Measurements from ENCODE around the gene ADGRG4. TPM values are rescaled to one million over a fixed set of nuclear protein-coding genes. Genes with fewer than 3 reads are reported as not detected.

ADGRG4 gene
- total RNA-seq, 1 donor from 2014 or later: not detected

GRCh38 chrX:136259543-136259942 lies 41.2 kb upstream of the ADGRG4 start:
- H3K36me3 Mint-ChIP-seq (ENCODE audit: low read depth, unreplicated experiment): no peaks in the 10 kb centered on the region
- peaks cover 5% of the 10 kb centered on the region for H3K4me1 Mint-ChIP-seq (ENCODE audit: unreplicated experiment)
- H3K4me3 Mint-ChIP-seq (ENCODE audit: unreplicated experiment): no peak overlapping the region
- no peaks in the 10 kb centered on the region for H3K9me3 Mint-ChIP-seq (ENCODE audit: unreplicated experiment)
- H3K27me3 Mint-ChIP-seq (ENCODE audit: unreplicated experiment): no peaks in the 10 kb centered on the region
- DNase-seq (ENCODE audit: low spot score): no peak
- no peak for TF ChIP-seq CTCF (IDR thresholded peaks at IDR 0.05; ENCODE audit: unreplicated experiment)
- no peak overlapping the region for H3K27ac Mint-ChIP-seq (ENCODE audit: unreplicated experiment)

GRCh38 chrX:136260776-136261175 lies 40.0 kb upstream of the ADGRG4 start:
- DNase-seq (ENCODE audit: low spot score): no peak
- no peaks in the 10 kb centered on the region for H3K27me3 Mint-ChIP-seq (ENCODE audit: unreplicated experiment)
- peaks cover 5% of the 10 kb centered on the region for H3K4me1 Mint-ChIP-seq (ENCODE audit: unreplicated experiment)
- H3K9me3 Mint-ChIP-seq (ENCODE audit: unreplicated experiment): no peaks in the 10 kb centered on the region
- H3K4me3 Mint-ChIP-seq (ENCODE audit: unreplicated experiment): no peak overlapping the region
- no peak overlapping the region for H3K27ac Mint-ChIP-seq (ENCODE audit: unreplicated experiment)
- TF ChIP-seq CTCF (IDR thresholded peaks at IDR 0.05; ENCODE audit: unreplicated experiment): no peak
- H3K36me3 Mint-ChIP-seq (ENCODE audit: low read depth, unreplicated experiment): no peaks in the 10 kb centered on the region

GRCh38 chrX:136261321-136261720 lies 39.4 kb upstream of the ADGRG4 start:
- DNase-seq (ENCODE audit: low spot score): no peak
- Mint-ChIP-seq H3K4me3 (ENCODE audit: unreplicated experiment) (no peak overlapping the region), H3K27ac (ENCODE audit: unreplicated experiment) (no peak overlapping the region), H3K36me3 (ENCODE audit: low read depth, unreplicated experiment) (no peaks in the 10 kb centered on the region), H3K27me3 (ENCODE audit: unreplicated experiment) (no peaks in the 10 kb centered on the region), H3K4me1 (ENCODE audit: unreplicated experiment) (peaks cover 5% of the 10 kb centered on the region), H3K9me3 (ENCODE audit: unreplicated experiment) (no peaks in the 10 kb centered on the region)
- TF ChIP-seq CTCF (IDR thresholded peaks at IDR 0.05; ENCODE audit: unreplicated experiment): no peak

GRCh38 chrX:136262243-136262642 lies 38.5 kb upstream of the ADGRG4 start:
- no peak for DNase-seq (ENCODE audit: low spot score)
- H3K36me3 Mint-ChIP-seq (ENCODE audit: low read depth, unreplicated experiment): no peaks in the 10 kb centered on the region
- H3K27me3 Mint-ChIP-seq (ENCODE audit: unreplicated experiment): no peaks in the 10 kb centered on the region
- no peaks in the 10 kb centered on the region for H3K9me3 Mint-ChIP-seq (ENCODE audit: unreplicated experiment)
- H3K4me1 Mint-ChIP-seq (ENCODE audit: unreplicated experiment): peaks cover 5% of the 10 kb centered on the region
- H3K4me3 Mint-ChIP-seq (ENCODE audit: unreplicated experiment): no peak overlapping the region
- H3K27ac Mint-ChIP-seq (ENCODE audit: unreplicated experiment): no peak overlapping the region
- no peak for TF ChIP-seq CTCF (IDR thresholded peaks at IDR 0.05; ENCODE audit: unreplicated experiment)

GRCh38 chrX:136262812-136263315 lies 37.9 kb upstream of the ADGRG4 start:
- no peak overlapping the region for H3K27ac Mint-ChIP-seq (ENCODE audit: unreplicated experiment)
- no peaks in the 10 kb centered on the region for H3K27me3 Mint-ChIP-seq (ENCODE audit: unreplicated experiment)
- DNase-seq (ENCODE audit: low spot score): no peak
- TF ChIP-seq CTCF (IDR thresholded peaks at IDR 0.05; ENCODE audit: unreplicated experiment): no peak
- H3K36me3 Mint-ChIP-seq (ENCODE audit: low read depth, unreplicated experiment): no peaks in the 10 kb centered on the region
- H3K4me3 Mint-ChIP-seq (ENCODE audit: unreplicated experiment): no peak overlapping the region
- H3K4me1 Mint-ChIP-seq (ENCODE audit: unreplicated experiment): peaks cover 5% of the 10 kb centered on the region
- H3K9me3 Mint-ChIP-seq (ENCODE audit: unreplicated experiment): no peaks in the 10 kb centered on the region
